ENCODE data around the gene OTX1.
"Not testable (repeated sequence)": the region's sequence is repeated elsewhere in the genome, so short reads cannot be mapped to it uniquely, and the experiment has no call there.

OTX1 gene

DNA sequence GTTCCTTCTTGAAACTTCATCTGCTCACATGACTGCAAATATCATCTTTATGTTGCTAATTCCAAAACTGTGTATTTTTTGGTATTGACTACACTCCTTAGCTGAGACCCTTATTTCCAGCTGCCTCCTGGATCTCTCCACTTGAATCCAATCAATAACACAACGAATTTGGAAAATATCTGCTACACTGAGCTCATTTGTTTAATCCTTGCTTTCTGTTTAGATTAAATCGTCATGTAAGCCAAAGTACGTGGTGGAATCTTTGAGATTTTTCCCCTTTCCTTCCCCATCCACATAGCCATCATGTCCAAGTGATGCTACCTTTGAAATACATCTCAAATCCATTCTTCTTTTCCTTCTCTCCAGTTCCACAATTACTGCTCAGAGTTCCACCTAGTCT, 15.6 kb downstream of the OTX1 start:
- TF ChIP-seq, protein P1, sequence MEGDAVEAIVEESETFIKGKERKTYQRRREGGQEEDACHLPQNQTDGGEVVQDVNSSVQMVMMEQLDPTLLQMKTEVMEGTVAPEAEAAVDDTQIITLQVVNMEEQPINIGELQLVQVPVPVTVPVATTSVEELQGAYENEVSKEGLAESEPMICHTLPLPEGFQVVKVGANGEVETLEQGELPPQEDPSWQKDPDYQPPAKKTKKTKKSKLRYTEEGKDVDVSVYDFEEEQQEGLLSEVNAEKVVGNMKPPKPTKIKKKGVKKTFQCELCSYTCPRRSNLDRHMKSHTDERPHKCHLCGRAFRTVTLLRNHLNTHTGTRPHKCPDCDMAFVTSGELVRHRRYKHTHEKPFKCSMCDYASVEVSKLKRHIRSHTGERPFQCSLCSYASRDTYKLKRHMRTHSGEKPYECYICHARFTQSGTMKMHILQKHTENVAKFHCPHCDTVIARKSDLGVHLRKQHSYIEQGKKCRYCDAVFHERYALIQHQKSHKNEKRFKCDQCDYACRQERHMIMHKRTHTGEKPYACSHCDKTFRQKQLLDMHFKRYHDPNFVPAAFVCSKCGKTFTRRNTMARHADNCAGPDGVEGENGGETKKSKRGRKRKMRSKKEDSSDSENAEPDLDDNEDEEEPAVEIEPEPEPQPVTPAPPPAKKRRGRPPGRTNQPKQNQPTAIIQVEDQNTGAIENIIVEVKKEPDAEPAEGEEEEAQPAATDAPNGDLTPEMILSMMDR (IDR thresholded peaks at IDR 0.05; ENCODE audit: insufficient read depth, low read depth, low read length, missing control alignments): no peak
- no peak for DNase-seq (ENCODE audit: low read depth)
- no peak overlapping the region for H3K4me3 ChIP-seq (ENCODE audit: low read depth, low read length)

DNA sequence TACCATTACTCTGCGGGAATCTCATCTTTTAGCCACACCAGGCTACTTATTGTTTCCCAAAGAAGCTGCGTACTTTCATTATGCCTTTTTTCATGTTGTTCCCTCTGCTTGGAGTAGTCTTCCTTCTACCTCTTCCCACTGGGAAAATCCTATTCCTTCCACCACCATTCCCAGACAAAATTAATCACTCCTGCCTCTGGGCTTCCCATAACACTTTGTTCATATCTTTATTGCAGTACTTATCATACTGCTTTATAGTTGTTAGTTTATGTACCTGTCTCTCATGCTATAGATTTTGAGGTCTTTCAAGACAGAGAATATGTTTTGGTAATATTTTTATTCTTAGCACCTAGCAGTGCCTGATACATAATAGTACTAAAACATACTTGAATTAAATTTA, 16.2 kb downstream of the OTX1 start:
- H3K4me3 ChIP-seq (ENCODE audit: low read depth, low read length): no peak overlapping the region
- TF ChIP-seq, protein P1 (IDR thresholded peaks at IDR 0.05; ENCODE audit: insufficient read depth, low read depth, low read length, missing control alignments): no peak
- DNase-seq (ENCODE audit: low read depth): no peak

DNA sequence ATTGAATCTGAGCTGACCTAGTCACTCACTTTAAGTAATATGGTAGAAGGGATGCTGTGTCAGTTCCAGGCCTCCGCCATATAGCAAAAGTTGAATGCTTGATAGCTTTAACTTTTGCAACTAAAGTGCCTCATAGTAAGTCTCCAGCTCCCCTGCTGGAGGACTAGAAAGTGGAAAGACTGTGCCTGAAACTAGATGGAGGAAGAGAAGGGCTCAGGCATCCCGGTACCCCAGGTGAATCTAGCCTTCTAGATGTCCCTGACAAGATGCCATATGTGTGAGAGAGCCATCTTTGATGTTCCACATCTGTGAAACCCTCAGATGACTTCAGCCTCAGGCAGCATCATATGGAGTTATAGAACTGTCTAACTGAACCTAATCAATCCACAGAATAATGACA, 21.0 kb downstream of the OTX1 start:
- TF ChIP-seq, protein P1 (IDR thresholded peaks at IDR 0.05; ENCODE audit: insufficient read depth, low read depth, low read length, missing control alignments): no peak
- no peak for DNase-seq (ENCODE audit: low read depth)
- H3K4me3 ChIP-seq (ENCODE audit: low read depth, low read length): no peak overlapping the region

- no peak overlapping the region for H3K4me3 ChIP-seq (ENCODE audit: low read depth, low read length)
- TF ChIP-seq, protein P1 (IDR thresholded peaks at IDR 0.05; ENCODE audit: insufficient read depth, low read depth, low read length, missing control alignments): no peak
- DNase-seq (ENCODE audit: low read depth): no peak
Observed at GRCh38 chr2:63073994-63074393, 23.4 kb downstream of the OTX1 start.

- not testable (repeated sequence) for H3K4me3 ChIP-seq (ENCODE audit: low read depth, low read length); DNase-seq (ENCODE audit: low read depth)
Observed at GRCh38 chr2:63074399-63074798, 23.8 kb downstream of the OTX1 start.

- no peak overlapping the region for H3K4me3 ChIP-seq (ENCODE audit: low read depth, low read length)
- TF ChIP-seq, protein P1 (IDR thresholded peaks at IDR 0.05; ENCODE audit: insufficient read depth, low read depth, low read length, missing control alignments): peak; percentile 55
- peak; percentile 63 for DNase-seq (ENCODE audit: low read depth)
Observed at GRCh38 chr2:63078852-63079606, 28.4 kb downstream of the OTX1 start.

DNA sequence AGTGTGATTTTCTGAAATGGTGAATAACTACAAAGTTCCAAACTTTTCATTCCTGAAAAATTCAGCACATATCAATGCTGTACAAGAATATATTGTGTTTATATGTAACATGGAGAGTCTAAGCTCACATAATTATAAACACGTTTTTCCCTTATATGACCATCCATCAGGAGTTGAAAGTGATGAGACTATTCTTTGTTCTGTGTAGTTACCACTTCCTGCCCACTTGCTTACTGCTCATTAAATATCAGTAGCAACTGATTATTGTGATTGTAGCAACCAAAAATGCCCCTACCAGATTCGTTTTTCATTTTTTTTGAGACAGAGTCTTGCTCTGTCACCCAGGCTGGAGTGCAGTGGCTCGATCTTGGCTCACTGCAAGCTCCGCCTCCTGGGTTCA, 30.8 kb downstream of the OTX1 start:
- TF ChIP-seq, protein P1 (IDR thresholded peaks at IDR 0.05; ENCODE audit: insufficient read depth, low read depth, low read length, missing control alignments): no peak
- no peak for DNase-seq (ENCODE audit: low read depth)

More for the DNA sequence above, 30.8 kb downstream of the OTX1 start:
- no peak overlapping the region for H3K4me3 ChIP-seq (ENCODE audit: low read depth, low read length)

All from GM12865 (cell line).